Neuronal stem cell (in vitro differentiated cells): ENCODE data around the gene ZEB2.

Experiments
- DNase-seq: peaks from one replicate; pipeline ENCODE4 v3.0.0-alpha.2; 2013; ENCODE audit warnings: low spot score
- H2AFZ ChIP-seq: one replicate; pipeline ENCODE4 v1.6.1; 2013; ENCODE audit warnings: mild to moderate bottlenecking, low read length, inconsistent platforms
- H2AK5ac ChIP-seq: 2 replicates; pipeline ENCODE4 v1.6.1; 2013; ENCODE audit warnings: low read depth, mild to moderate bottlenecking, inconsistent platforms, low read length, moderate library complexity, mixed read lengths
- H2BK120ac ChIP-seq: 2 replicates; pipeline ENCODE4 v1.6.1; 2013; ENCODE audit warnings: low read depth, mild to moderate bottlenecking, inconsistent platforms, low read length, moderate library complexity, mixed read lengths
- H2BK12ac ChIP-seq: one replicate; pipeline ENCODE4 v1.6.1; 2013; ENCODE audit warnings: low read length, inconsistent platforms
- H2BK15ac ChIP-seq: 2 replicates; pipeline ENCODE4 v1.6.1; 2013; ENCODE audit warnings: mild to moderate bottlenecking, low read length, inconsistent platforms, mixed read lengths
- H2BK5ac ChIP-seq: one replicate; pipeline ENCODE4 v1.6.1; 2013; ENCODE audit warnings: inconsistent platforms, mild to moderate bottlenecking, low read length, moderate library complexity
- H3K14ac ChIP-seq: one replicate; pipeline ENCODE4 v1.6.1; 2013; ENCODE audit warnings: low read length, inconsistent platforms
- H3K18ac ChIP-seq: 2 replicates; pipeline ENCODE4 v1.6.1; 2013; ENCODE audit warnings: low read length, inconsistent platforms
- H3K23ac ChIP-seq: 2 replicates; pipeline ENCODE4 v1.6.1; 2013; ENCODE audit warnings: low read depth, mild to moderate bottlenecking, mixed read lengths, low read length, inconsistent platforms; ENCODE audit not compliant: poor library complexity
- H3K27ac ChIP-seq: replicated peaks from 3 replicates; pipeline ENCODE4 v1.5.1; 2013; ENCODE audit warnings: low read length, inconsistent platforms
- H3K27me3 ChIP-seq, 3 experiments: 2 replicates each; pipeline ENCODE4 v1.6.1; 2013; ENCODE audit warnings: low read length in 3 of 3, mild to moderate bottlenecking in 2 of 3, inconsistent platforms in 1 of 3, low read depth in 1 of 3, mixed read lengths in 1 of 3, moderate library complexity in 1 of 3; ENCODE audit not compliant: control insufficient read depth in 3 of 3, insufficient read depth in 3 of 3
- H3K36me3 ChIP-seq, 2 donors: replicated peaks in 1 of 2; 2 replicates each; pipeline ENCODE4 v1.6.1; 2013; ENCODE audit warnings: low read length in 2 of 2; ENCODE audit not compliant: control insufficient read depth in 2 of 2, insufficient read depth in 2 of 2
- H3K4ac ChIP-seq: 2 replicates; pipeline ENCODE4 v1.6.1; 2013; ENCODE audit warnings: inconsistent platforms, mild to moderate bottlenecking, low read length, moderate library complexity
- H3K4me1 ChIP-seq, 2 donors: 1 replicate in 1 of 2; 2 replicates in 1 of 2; pipeline ENCODE4 v1.6.1; 2013; ENCODE audit warnings: low read length in 2 of 2, low read depth in 1 of 2; ENCODE audit not compliant: control insufficient read depth in 2 of 2, insufficient read depth in 1 of 2
- H3K4me2 ChIP-seq: one replicate; pipeline ENCODE4 v1.6.1; 2013; ENCODE audit warnings: mild to moderate bottlenecking, low read length, inconsistent platforms; ENCODE audit not compliant: insufficient read depth, poor library complexity, severe bottlenecking
- H3K4me3 ChIP-seq, 2 donors: 2 replicates each; pipeline ENCODE4 v1.5.1; 2013; ENCODE audit warnings: low read length in 2 of 2, mild to moderate bottlenecking in 2 of 2, inconsistent platforms in 1 of 2, moderate library complexity in 1 of 2
- H3K79me1 ChIP-seq: one replicate; pipeline ENCODE4 v1.6.1; 2013; ENCODE audit warnings: low read depth, mild to moderate bottlenecking, inconsistent platforms, low read length, moderate library complexity
- H3K9ac ChIP-seq: one replicate; pipeline ENCODE4 v1.6.1; 2013; ENCODE audit warnings: mild to moderate bottlenecking, low read depth, low read length, inconsistent platforms; ENCODE audit not compliant: poor library complexity
- H3K9me3 ChIP-seq, 2 donors: replicated peaks in 1 of 2; 2 replicates each; pipeline versions ENCODE3 to v1.6.1; 2013; ENCODE audit warnings: low read length in 2 of 2, mild to moderate bottlenecking in 2 of 2, inconsistent platforms in 1 of 2, low read depth in 1 of 2, mixed read lengths in 1 of 2, moderate library complexity in 1 of 2; ENCODE audit not compliant: control insufficient read depth in 2 of 2, insufficient read depth in 1 of 2
- H4K8ac ChIP-seq: one replicate; pipeline ENCODE4 v1.6.1; 2013; ENCODE audit warnings: low read depth, mild to moderate bottlenecking, inconsistent platforms, low read length, moderate library complexity
- H4K91ac ChIP-seq: one replicate; pipeline ENCODE4 v1.6.1; 2013; ENCODE audit warnings: low read length, low read depth, mild to moderate bottlenecking, inconsistent platforms; ENCODE audit not compliant: poor library complexity
- WGBS, 2 donors: extraction: QIAGEN DNeasy Blood & Tissue Kit; methylation state at CpG; one replicate each; pipeline ENCODE4 v1.1.7; 2013; ENCODE audit warnings: missing lambda C conversion rate in 2 of 2, mixed read lengths in 1 of 2; ENCODE audit not compliant: insufficient read length in 2 of 2, insufficient replicate concordance in 1 of 2; ENCODE audit errors: extremely low coverage in 2 of 2; 5-methylcytosine and 5-hydroxymethylcytosine counted together

Gene ZEB2

GRCh38 chr2:144526831-144527230 is 6.9 kb upstream of the ZEB2 start:
- H2BK5ac ChIP-seq, result no peak overlapping the region
- H2BK15ac ChIP-seq, result no peak overlapping the region
- no peaks in the 10 kb centered on the region for H3K79me1 ChIP-seq
- H2AFZ ChIP-seq, result peak overlapping the region; percentile 47
- H3K18ac ChIP-seq, result no peak overlapping the region
- H3K27ac ChIP-seq, result no peak overlapping the region
- no peaks in the 10 kb centered on the region for H3K36me3 ChIP-seq
- no peak overlapping the region for H3K4me3 ChIP-seq
- H2BK12ac ChIP-seq, result no peak overlapping the region
- WGBS, 2 donors, result no CpG with 5 or more reads among the region's 2 CpGs
- peaks cover 6 to 26% of the 10 kb centered on the region in 2 donors for H3K4me1 ChIP-seq
- DNase-seq, result no peak
- H3K4me2 ChIP-seq, result no peak overlapping the region
- H2AK5ac ChIP-seq, result no peak overlapping the region
- H4K91ac ChIP-seq, result no peak overlapping the region
- H3K9ac ChIP-seq, result no peak overlapping the region
- H3K27me3 ChIP-seq, result no peaks in the 10 kb centered on the region
- no peaks in the 10 kb centered on the region for H3K9me3 ChIP-seq
- H3K14ac ChIP-seq, result no peak overlapping the region
- H3K23ac ChIP-seq, result no peak overlapping the region
- no peak overlapping the region for H4K8ac ChIP-seq
- H3K4ac ChIP-seq, result no peak overlapping the region
- no peak overlapping the region for H2BK120ac ChIP-seq

- peak overlapping the region; percentile 90 for H3K18ac ChIP-seq
- WGBS, 2 donors, result no CpG with 5 or more reads among the region's 58 CpGs
- no peaks in the 10 kb centered on the region for H3K27me3 ChIP-seq
These were observed 4.4 kb upstream of the ZEB2 start for GRCh38 chr2:144524118-144525009.

DNA sequence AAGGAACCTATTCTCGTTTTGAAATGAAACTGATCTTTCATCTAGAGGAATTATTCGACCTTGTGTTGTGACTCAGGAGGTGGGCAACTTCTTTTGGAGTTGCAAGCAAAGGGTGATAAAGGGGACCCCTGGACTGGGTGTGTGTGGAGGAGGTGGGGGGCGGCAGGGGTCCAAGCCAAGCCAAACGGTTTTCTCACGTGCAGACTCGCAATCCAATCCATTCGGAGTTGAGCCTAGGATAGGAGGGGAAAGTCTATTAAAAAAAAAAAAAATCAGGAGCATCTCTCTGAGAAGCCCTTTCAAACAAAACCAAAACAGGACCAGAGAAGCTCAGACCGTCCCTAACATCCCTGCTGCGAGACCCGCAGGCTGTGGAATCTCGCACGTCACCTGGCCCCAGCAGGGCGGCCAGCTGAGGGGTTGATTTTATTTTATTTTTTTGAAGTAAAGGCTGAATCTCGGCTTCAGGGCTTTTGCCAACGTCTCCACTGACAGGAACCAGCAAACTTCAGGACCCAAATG is 3.7 kb upstream of the ZEB2 start:
- WGBS, 2 donors, result no CpG with 5 or more reads among the region's 15 CpGs
- no peak overlapping the region for H2BK12ac ChIP-seq
- no peaks in the 10 kb centered on the region for H3K27me3 ChIP-seq

More at GRCh38 chr2:144524118-144525009, 4.4 kb upstream of the ZEB2 start:
- Histone ChIP-seq H3K27ac (peak overlapping the region; percentile 69), H2BK12ac (no peak overlapping the region), H3K9ac (no peak overlapping the region), H3K4ac (no peak overlapping the region), H3K9me3 (no peaks in the 10 kb centered on the region), H2BK120ac (no peak overlapping the region), H2AK5ac (no peak overlapping the region), H3K14ac (no peak overlapping the region), H3K79me1 (no peaks in the 10 kb centered on the region), H3K4me3 (peak overlapping the region; percentile 57 to 78), H4K91ac (no peak overlapping the region), H2AFZ (peak overlapping the region; percentile 90), H3K23ac (no peak overlapping the region), H3K36me3 (no peaks in the 10 kb centered on the region), H3K4me2 (peak overlapping the region; percentile 72), H4K8ac (no peak overlapping the region), H2BK5ac (no peak overlapping the region), H3K4me1 (peaks cover 6 to 39% of the 10 kb centered on the region in 2 donors), H2BK15ac (no peak overlapping the region)
- DNase-seq, result peak; percentile 71

DNA sequence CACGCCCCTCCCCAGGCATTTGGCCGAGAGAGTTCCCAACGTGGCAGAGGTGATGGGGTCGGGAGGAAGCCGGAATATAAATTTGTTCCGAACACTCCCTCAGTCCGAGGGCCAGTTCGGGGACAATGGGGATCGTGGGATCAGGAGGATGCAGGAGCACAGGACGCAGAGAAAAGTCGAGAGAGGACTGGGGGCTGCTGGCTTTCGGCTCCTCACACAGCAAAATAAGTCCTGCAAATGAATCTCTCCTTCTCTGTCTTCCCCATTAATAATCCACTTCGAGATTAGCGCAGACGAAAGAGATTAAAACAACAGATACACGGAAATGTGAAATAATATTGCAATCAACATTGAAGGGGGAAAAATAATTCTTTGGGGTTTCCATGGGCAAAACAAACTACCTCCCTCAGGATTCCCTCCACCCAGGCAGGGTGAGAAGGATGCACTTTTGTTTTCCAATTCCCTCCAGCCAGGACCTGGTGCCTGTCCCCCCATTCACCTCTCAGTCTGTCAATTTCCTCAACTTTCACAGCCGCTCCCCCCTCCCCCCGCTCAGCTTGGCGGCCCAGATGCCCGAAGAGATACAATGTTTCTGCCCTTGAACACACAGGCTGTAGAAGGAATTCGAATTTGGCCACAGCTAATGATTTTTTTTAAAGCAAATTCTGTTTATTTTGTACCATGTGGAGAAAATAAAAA is 3.1 kb upstream of the ZEB2 start:
- H3K27ac ChIP-seq, result no peak overlapping the region
- H3K23ac ChIP-seq, result no peak overlapping the region
- H2BK12ac ChIP-seq, result no peak overlapping the region
- no peaks in the 10 kb centered on the region for H3K27me3 ChIP-seq
- no CpG with 5 or more reads among the region's 21 CpGs for WGBS, 2 donors
- H4K8ac ChIP-seq, result no peak overlapping the region
- H3K4me3 ChIP-seq, result peak overlapping the region; percentile 51 to 57
- H2BK5ac ChIP-seq, result no peak overlapping the region
- no peaks in the 10 kb centered on the region for H3K9me3 ChIP-seq
- H3K4me1 ChIP-seq, result peaks cover 6 to 39% of the 10 kb centered on the region in 2 donors
- no peak for DNase-seq
- peak overlapping the region; percentile 80 for H3K9ac ChIP-seq
- H2BK15ac ChIP-seq, result no peak overlapping the region
- H2AK5ac ChIP-seq, result no peak overlapping the region
- no peak overlapping the region for H2BK120ac ChIP-seq
- H3K18ac ChIP-seq, result peak overlapping the region; percentile 89
- H3K4me2 ChIP-seq, result peak overlapping the region; percentile 72
- H2AFZ ChIP-seq, result peak overlapping the region; percentile 90
- no peak overlapping the region for H4K91ac ChIP-seq
- no peak overlapping the region for H3K4ac ChIP-seq
- no peak overlapping the region for H3K14ac ChIP-seq
- H3K79me1 ChIP-seq, result no peaks in the 10 kb centered on the region
- no peaks in the 10 kb centered on the region for H3K36me3 ChIP-seq

More for the DNA sequence above, 3.7 kb upstream of the ZEB2 start:
- H3K4me2 ChIP-seq, result peak overlapping the region; percentile 72
- H3K18ac ChIP-seq, result peak overlapping the region; percentile 90
- H2BK15ac ChIP-seq, result no peak overlapping the region
- no peaks in the 10 kb centered on the region for H3K36me3 ChIP-seq
- no peak overlapping the region for H2BK5ac ChIP-seq
- H2BK120ac ChIP-seq, result no peak overlapping the region
- no peak overlapping the region for H4K8ac ChIP-seq
- H3K9me3 ChIP-seq, result no peaks in the 10 kb centered on the region
- no peak overlapping the region for H3K23ac ChIP-seq
- no peak overlapping the region for H2AK5ac ChIP-seq
- peak overlapping the region; percentile 60 for H3K27ac ChIP-seq
- no peak overlapping the region for H3K14ac ChIP-seq
- H3K79me1 ChIP-seq, result no peaks in the 10 kb centered on the region
- H3K4me3 ChIP-seq, result peak overlapping the region; percentile 57 to 78
- peak overlapping the region; percentile 90 for H2AFZ ChIP-seq
- no peak overlapping the region for H3K9ac ChIP-seq
- H4K91ac ChIP-seq, result no peak overlapping the region
- DNase-seq, result no peak
- H3K4ac ChIP-seq, result no peak overlapping the region
- H3K4me1 ChIP-seq, result peaks cover 6 to 39% of the 10 kb centered on the region in 2 donors
